Chondrocyte (in vitro differentiated cells): Measurements from ENCODE around the gene FICD. TPM values are rescaled to one million over a fixed set of nuclear protein-coding genes. Genes with fewer than 3 reads are reported as not detected.

ENCODE experiments used
- DNase-seq: peaks from one replicate; pipeline ENCODE4 v3.0.0; 2021; ENCODE audit warnings: mixed read lengths, low spot score
- H3K27ac Mint-ChIP-seq: one replicate; pipeline ENCODE4 v1.8.0; 2021; ENCODE audit warnings: mild to moderate bottlenecking, moderate library complexity, mixed read lengths; ENCODE audit not compliant: unreplicated experiment
- H3K27me3 Mint-ChIP-seq: 2 replicates; pipeline ENCODE4 v1.8.0; 2021; ENCODE audit warnings: low read depth, mixed read lengths
- H3K36me3 Mint-ChIP-seq: 2 replicates; pipeline ENCODE4 v1.8.0; 2021; ENCODE audit warnings: low read depth, mixed read lengths
- H3K4me1 Mint-ChIP-seq: 2 replicates; pipeline ENCODE4 v1.8.0; 2021; ENCODE audit warnings: low read depth, mild to moderate bottlenecking, mixed read lengths
- H3K4me3 Mint-ChIP-seq: one replicate; pipeline ENCODE4 v1.8.0; 2021; ENCODE audit warnings: mild to moderate bottlenecking, moderate library complexity, mixed read lengths; ENCODE audit not compliant: unreplicated experiment
- H3K9me3 Mint-ChIP-seq: 2 replicates; pipeline ENCODE4 v1.8.0; 2021; ENCODE audit warnings: low read depth, mixed read lengths
- CTCF ChIP-seq: fragments of 200-600 bp; sonication (generic); IDR thresholded peaks from 2 replicates; pipeline ENCODE4 v1.5.0; 2021; ENCODE audit warnings: antibody characterized with exemption, mild to moderate bottlenecking, moderate library complexity
- total RNA-seq: library from RNA; stranded (reverse); gene quantifications from 3 replicates; pipeline ENCODE4 v1.2.1, GENCODE V29; 2021

Gene FICD
- total RNA-seq, 1 donor from 2014 or later = 7.8 TPM

GRCh38 chr12:108542320-108542719, 27.2 kb downstream of the FICD start:
- Mint-ChIP-seq H3K36me3 (peaks cover 30% of the 10 kb centered on the region), H3K27ac (no peak overlapping the region), H3K9me3 (no peaks in the 10 kb centered on the region), H3K4me3 (no peak overlapping the region), H3K4me1 (peaks cover 8% of the 10 kb centered on the region), H3K27me3 (no peaks in the 10 kb centered on the region)
- no peak for TF ChIP-seq CTCF
- no peak for DNase-seq

- DNase-seq = no peak
- H3K27me3 Mint-ChIP-seq = no peaks in the 10 kb centered on the region
- H3K4me1 Mint-ChIP-seq = peaks cover 8% of the 10 kb centered on the region
- no peak for TF ChIP-seq CTCF
- peaks cover 27% of the 10 kb centered on the region for H3K36me3 Mint-ChIP-seq
- no peaks in the 10 kb centered on the region for H3K9me3 Mint-ChIP-seq
- no peak overlapping the region for H3K4me3 Mint-ChIP-seq
- no peak overlapping the region for H3K27ac Mint-ChIP-seq
Observed at GRCh38 chr12:108543652-108544051, 28.6 kb downstream of the FICD start.

GRCh38 chr12:108547686-108548085, 32.6 kb downstream of the FICD start:
- Mint-ChIP-seq H3K36me3 (peaks cover 25% of the 10 kb centered on the region), H3K9me3 (no peaks in the 10 kb centered on the region), H3K4me3 (no peak overlapping the region), H3K27me3 (no peaks in the 10 kb centered on the region), H3K4me1 (peaks cover 24% of the 10 kb centered on the region), H3K27ac (no peak overlapping the region)
- TF ChIP-seq CTCF = no peak
- no peak for DNase-seq

- no peak for TF ChIP-seq CTCF
- Mint-ChIP-seq H3K36me3 (peaks cover 17% of the 10 kb centered on the region), H3K27me3 (no peaks in the 10 kb centered on the region), H3K27ac (no peak overlapping the region), H3K4me1 (peaks cover 27% of the 10 kb centered on the region), H3K9me3 (no peaks in the 10 kb centered on the region), H3K4me3 (no peak overlapping the region)
- DNase-seq = no peak
Observed at GRCh38 chr12:108548954-108549521, 34.0 kb downstream of the FICD start.

GRCh38 chr12:108551535-108551934, 36.5 kb downstream of the FICD start:
- H3K27ac Mint-ChIP-seq = peak overlapping the region; percentile 67
- DNase-seq = no peak
- H3K9me3 Mint-ChIP-seq = no peaks in the 10 kb centered on the region
- no peak for TF ChIP-seq CTCF
- peaks cover 8% of the 10 kb centered on the region for H3K36me3 Mint-ChIP-seq
- H3K27me3 Mint-ChIP-seq = no peaks in the 10 kb centered on the region
- peaks cover 40% of the 10 kb centered on the region for H3K4me1 Mint-ChIP-seq
- H3K4me3 Mint-ChIP-seq = no peak overlapping the region
